Right lobe of liver (tissue), 6 donors: ENCODE data around the gene FAM83C. TPM values are rescaled to one million over a fixed set of nuclear protein-coding genes. Genes with fewer than 3 reads are reported as not detected.
"Not testable (repeated sequence)": the region's sequence is repeated elsewhere in the genome, so short reads cannot be mapped to it uniquely, and the experiment has no call there.

Source experiments
- ATAC-seq, 4 donors: fragments of 200-7000 bp; cut with Tn5 transposase; one replicate each; pipeline ENCODE4 v1.9.1; 2020; ENCODE audit warnings: mild to moderate bottlenecking in 4 of 4, moderate library complexity in 4 of 4
- DNase-seq, 3 donors: peaks; one replicate each; pipeline ENCODE4 v3.0.0-alpha.2; 2020
- H3K27ac ChIP-seq, 3 donors: fragments of 200-600 bp; one replicate each; pipeline ENCODE4 v1.8.0; 2022
- H3K27me3 ChIP-seq, 2 donors: fragments of 200-600 bp; one replicate each; pipeline ENCODE4 v1.8.0; 2022
- H3K36me3 ChIP-seq, 4 donors: fragments of 200-600 bp; sonication (generic) in 1 of 4; one replicate each; pipeline versions ENCODE4 v1.5.1 to v1.8.0; 2017 to 2022; ENCODE audit warnings: control low read depth in 1 of 4
- H3K4me1 ChIP-seq, 4 donors: fragments of 200-600 bp; sonication (generic) in 1 of 4; one replicate each; pipeline versions ENCODE4 v1.5.1 to v1.8.0; 2017 to 2022; ENCODE audit warnings: control low read depth in 1 of 4
- H3K4me3 ChIP-seq, 3 donors: fragments of 200-600 bp; one replicate each; pipeline ENCODE4 v1.8.0; 2022
- H3K9me3 ChIP-seq, 4 donors: fragments of 200-600 bp; sonication (generic) in 1 of 4; one replicate each; pipeline versions ENCODE4 v1.5.1 to v1.8.0; 2017 to 2022; ENCODE audit warnings: control low read depth in 1 of 4
- POLR2A ChIP-seq: fragments of 450-650 bp; IDR thresholded peaks from one replicate; pipeline ENCODE4 v1.6.1; 2017; ENCODE audit warnings: antibody characterized with exemption, mild to moderate bottlenecking
- WGBS: methylation state at CpG from one replicate; pipeline ENCODE4 v1.1.6; 2018; ENCODE audit warnings: low coverage, low lambda C conversion rate; ENCODE audit not compliant: insufficient coverage; ENCODE audit errors: missing lambda C conversion rate; 5-methylcytosine and 5-hydroxymethylcytosine counted together
- intact Hi-C, 2 donors: fragments of 100-400 bp; cut with DNase I; formaldehyde crosslinking; loops; one replicate each; pipeline versions ENCODE4 v1.11.2 to v1.14.1; 2022
- total RNA-seq, 6 experiments: library from RNA; depleted of rRNA in 2 of 6; stranded (reverse); fragments of >200 nt in 2 of 6; fragmentation: NEBNext Ultra II Directional in 3 of 6; extraction: Animal tissue kit (Norgen Biotek cat#: 25700) in 3 of 6; gene quantifications; one replicate each; pipeline versions ENCODE4 v1.1.0 to v1.2.4, GENCODE V29; 2016 to 2023
- TF ChIP-seq, protein P1 (sequence below), 4 donors: fragments of 200-600 bp in 3 of 4; fragments of 450-650 bp in 1 of 4; IDR thresholded peaks; one replicate each; pipeline versions ENCODE4 v1.5.1 to v1.8.0; 2016 to 2022; ENCODE audit warnings: antibody characterized with exemption in 4 of 4, mild to moderate bottlenecking in 2 of 4
- donor health status: DM: no; HTN: yes; CAD: no.
- donor health status: DM: no; HTN: no; CAD: no.
- donor health status: DM: no; HTN: no; CAD: no.
- donor health status: DM: no; HTN: yes; CAD: no.
- donor health status: DM: no; HTN: yes; CAD: no.

The FAM83C gene
- total RNA-seq, 6 experiments from 2014 or later: not detected

GRCh38 chr20:35319871-35320197 is 27.6 kb upstream of the FAM83C start:
- H3K9me3 ChIP-seq: no peaks in the 10 kb centered on the region
- TF ChIP-seq POLR2A: no peak
- H3K4me3 ChIP-seq: no peak overlapping the region
- no peaks in the 10 kb centered on the region for H3K27me3 ChIP-seq
- intact Hi-C loops: no loop called here
- H3K36me3 ChIP-seq: no peaks in the 10 kb centered on the region
- DNase-seq (no peak), ATAC-seq (peak in 1 of 4 donors; percentile 23)
- H3K27ac ChIP-seq: no peak overlapping the region
- H3K4me1 ChIP-seq: peaks cover 0 to 12% (median 0%) of the 10 kb centered on the region in 4 donors

GRCh38 chr20:35319192-35319870 is 27.1 kb upstream of the FAM83C start:
- no peaks in the 10 kb centered on the region for H3K27me3 ChIP-seq
- no peaks in the 10 kb centered on the region for H3K36me3 ChIP-seq
- H3K27ac ChIP-seq: no peak overlapping the region
- no peaks in the 10 kb centered on the region for H3K9me3 ChIP-seq
- 70% methylated on average over 5 of the region's 5 CpGs for WGBS
- DNase-seq (no peak), ATAC-seq (peak in 1 of 4 donors; percentile 70)
- no peak overlapping the region for H3K4me3 ChIP-seq
- peaks cover 0 to 12% (median 0%) of the 10 kb centered on the region in 4 donors for H3K4me1 ChIP-seq
- no peak for TF ChIP-seq POLR2A
- TF ChIP-seq, protein P1, sequence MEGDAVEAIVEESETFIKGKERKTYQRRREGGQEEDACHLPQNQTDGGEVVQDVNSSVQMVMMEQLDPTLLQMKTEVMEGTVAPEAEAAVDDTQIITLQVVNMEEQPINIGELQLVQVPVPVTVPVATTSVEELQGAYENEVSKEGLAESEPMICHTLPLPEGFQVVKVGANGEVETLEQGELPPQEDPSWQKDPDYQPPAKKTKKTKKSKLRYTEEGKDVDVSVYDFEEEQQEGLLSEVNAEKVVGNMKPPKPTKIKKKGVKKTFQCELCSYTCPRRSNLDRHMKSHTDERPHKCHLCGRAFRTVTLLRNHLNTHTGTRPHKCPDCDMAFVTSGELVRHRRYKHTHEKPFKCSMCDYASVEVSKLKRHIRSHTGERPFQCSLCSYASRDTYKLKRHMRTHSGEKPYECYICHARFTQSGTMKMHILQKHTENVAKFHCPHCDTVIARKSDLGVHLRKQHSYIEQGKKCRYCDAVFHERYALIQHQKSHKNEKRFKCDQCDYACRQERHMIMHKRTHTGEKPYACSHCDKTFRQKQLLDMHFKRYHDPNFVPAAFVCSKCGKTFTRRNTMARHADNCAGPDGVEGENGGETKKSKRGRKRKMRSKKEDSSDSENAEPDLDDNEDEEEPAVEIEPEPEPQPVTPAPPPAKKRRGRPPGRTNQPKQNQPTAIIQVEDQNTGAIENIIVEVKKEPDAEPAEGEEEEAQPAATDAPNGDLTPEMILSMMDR (IDR thresholded peaks at IDR 0.05): no peak
- intact Hi-C loops: no loop called here

GRCh38 chr20:35318502-35319157 is 26.4 kb upstream of the FAM83C start:
- intact Hi-C loops: no loop called here
- DNase-seq (peak in 1 of 3 donors; percentile 58), ATAC-seq (peak; percentile 36 to 88 (median 64))
- H3K27me3 ChIP-seq: no peaks in the 10 kb centered on the region
- 42% methylated on average over 4 of the region's 6 CpGs for WGBS
- no peaks in the 10 kb centered on the region for H3K9me3 ChIP-seq
- H3K36me3 ChIP-seq: no peaks in the 10 kb centered on the region
- H3K4me3 ChIP-seq: no peak overlapping the region
- peak; percentile 71 for TF ChIP-seq POLR2A
- TF ChIP-seq, protein P1 (IDR thresholded peaks at IDR 0.05): no peak
- H3K27ac ChIP-seq: peak overlapping the region in 1 of 3 donors; percentile 34
- peaks cover 0 to 12% (median 0%) of the 10 kb centered on the region in 4 donors for H3K4me1 ChIP-seq

DNA sequence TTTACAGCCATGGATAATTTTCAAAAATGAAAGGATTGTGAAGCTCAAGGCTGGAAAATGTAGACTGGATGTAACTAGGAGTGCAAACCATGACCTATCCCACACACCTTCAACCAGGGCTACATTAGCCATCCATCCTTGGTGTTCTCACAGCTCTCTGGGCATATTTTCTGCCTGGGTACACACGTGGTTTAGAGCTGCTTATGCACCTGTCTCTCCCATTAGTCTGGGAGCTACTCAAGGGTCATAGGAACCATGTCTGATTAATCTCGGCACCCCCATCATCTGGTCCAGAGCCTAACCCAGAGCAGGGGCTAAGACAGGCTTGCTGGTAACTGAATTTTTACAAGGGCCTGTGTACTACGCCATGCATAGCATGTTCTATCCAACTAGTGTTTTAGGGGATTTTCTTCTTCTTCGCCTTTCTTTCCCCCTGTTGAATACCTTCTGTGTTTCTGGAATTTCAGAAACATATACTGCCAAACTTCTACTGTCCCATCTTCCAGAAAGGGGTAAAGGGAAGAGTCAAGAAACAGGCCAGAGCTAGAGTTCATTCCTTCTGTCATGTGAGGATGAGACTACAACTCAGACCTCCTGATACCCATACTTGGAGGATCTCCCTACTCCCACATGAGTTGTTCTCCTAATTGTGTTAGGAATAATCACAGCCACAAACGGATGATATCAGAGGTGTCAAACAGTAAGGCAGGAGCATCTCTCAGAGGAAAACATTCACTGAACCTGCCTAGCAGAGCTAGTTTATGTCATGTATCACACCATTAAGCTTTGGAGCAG is 25.4 kb upstream of the FAM83C start:
- intact Hi-C loops: no loop called here
- Histone ChIP-seq H3K4me3 (no peak overlapping the region), H3K9me3 (no peaks in the 10 kb centered on the region), H3K27me3 (no peaks in the 10 kb centered on the region), H3K4me1 (peaks cover 0 to 12% (median 0%) of the 10 kb centered on the region in 4 donors), H3K36me3 (no peaks in the 10 kb centered on the region), H3K27ac (peak overlapping the region in 1 of 3 donors; percentile 34)
- ATAC-seq (no peak), DNase-seq (no peak)
- WGBS: 90% methylated on average over 4 of the region's 5 CpGs
- TF ChIP-seq, protein P1 (IDR thresholded peaks at IDR 0.05): no peak
- TF ChIP-seq POLR2A: no peak

GRCh38 chr20:35316086-35316485 is 23.9 kb upstream of the FAM83C start:
- Histone ChIP-seq H3K27ac (no peak overlapping the region), H3K4me1 (peaks cover 0 to 18% (median 0%) of the 10 kb centered on the region in 4 donors), H3K9me3 (no peaks in the 10 kb centered on the region), H3K4me3 (no peak overlapping the region), H3K36me3 (no peaks in the 10 kb centered on the region), H3K27me3 (no peaks in the 10 kb centered on the region)
- 100% methylated on average over 2 of the region's 2 CpGs for WGBS
- intact Hi-C loops: no loop called here
- no peak for DNase-seq
- no peak for TF ChIP-seq POLR2A
- TF ChIP-seq, protein P1 (IDR thresholded peaks at IDR 0.05): no peak
- ATAC-seq: peak in 1 of 4 donors; percentile 6

GRCh38 chr20:35315632-35316020 is 23.4 kb upstream of the FAM83C start:
- intact Hi-C loops, H3K4me3 ChIP-seq, ATAC-seq, H3K27ac ChIP-seq, DNase-seq, H3K36me3 ChIP-seq, H3K27me3 ChIP-seq, H3K9me3 ChIP-seq: not testable (repeated sequence)
- WGBS: 85% methylated on average over 5 of the region's 7 CpGs
- peaks cover 0 to 18% (median 0%) of the 10 kb centered on the region in 4 donors for H3K4me1 ChIP-seq
